ENCODE data around the gene RPS3. TPM values are rescaled to one million over a fixed set of nuclear protein-coding genes. Genes with fewer than 3 reads are reported as not detected.
A peak's percentile ranks its signal among the peaks of the same experiment; 100 is the strongest.
"Not testable (repeated sequence)": the region's sequence is repeated elsewhere in the genome, so short reads cannot be mapped to it uniquely, and the experiment has no call there.

Gene RPS3
- total RNA-seq, 2 donors from 2014 or later: 1,894 to 1,934 TPM

- ATAC-seq (no peak), DNase-seq (no peak)
- intact Hi-C loops (cut with DNase I, micrococcal nuclease): loop anchor here in 1 of 2 donors (2.0 kb wide), 1 partner anchor 124 kb away; no protein-coding TSS in a partner anchor
Measured at GRCh38 chr11:75403037-75403436, 3.7 kb downstream of the RPS3 start.

GRCh38 chr11:75403983-75404658, 4.8 kb downstream of the RPS3 start:
- no peak for DNase-seq
- no peak for ATAC-seq
- intact Hi-C loops (cut with DNase I, micrococcal nuclease): loop anchor here in 1 of 2 donors (2.0 kb wide), 1 partner anchor 123 kb away; no protein-coding TSS in a partner anchor

- ATAC-seq (peak; percentile 12), DNase-seq (no peak)
- intact Hi-C loops (cut with DNase I, micrococcal nuclease): no loop called here
Measured at GRCh38 chr11:75406338-75406777, 7.0 kb downstream of the RPS3 start.

- intact Hi-C loops (cut with DNase I, micrococcal nuclease): no loop called here
- no peak for ATAC-seq
- no peak for DNase-seq
Measured at GRCh38 chr11:75408957-75409219, 9.6 kb downstream of the RPS3 start.

- intact Hi-C loops (cut with DNase I, micrococcal nuclease); ATAC-seq; DNase-seq: not testable (repeated sequence)
Measured at GRCh38 chr11:75409971-75410370, 10.7 kb downstream of the RPS3 start.

- intact Hi-C loops (cut with DNase I, micrococcal nuclease); DNase-seq; ATAC-seq: not testable (repeated sequence)
Measured at GRCh38 chr11:75413146-75413545, 13.8 kb downstream of the RPS3 start.

- DNase-seq: no peak
- intact Hi-C loops (cut with DNase I, micrococcal nuclease): no loop called here
- no peak for ATAC-seq
Measured at GRCh38 chr11:75413864-75414263, 14.5 kb downstream of the RPS3 start.

- intact Hi-C loops (cut with DNase I, micrococcal nuclease): no loop called here
- ATAC-seq: peak; percentile 41
- peak; percentile 45 to 77 for DNase-seq
Measured at GRCh38 chr11:75420224-75421034, 21.1 kb downstream of the RPS3 start.

GRCh38 chr11:75421035-75421602, 21.8 kb downstream of the RPS3 start:
- ATAC-seq: no peak
- intact Hi-C loops (cut with DNase I, micrococcal nuclease): no loop called here

GRCh38 chr11:75421902-75422247, 22.6 kb downstream of the RPS3 start:
- ATAC-seq (peak; percentile 70), DNase-seq (no peak)
- intact Hi-C loops (cut with DNase I, micrococcal nuclease): no loop called here

More at GRCh38 chr11:75421035-75421602, 21.8 kb downstream of the RPS3 start:
- no peak for DNase-seq

GRCh38 chr11:75422248-75423231, 23.2 kb downstream of the RPS3 start:
- DNase-seq: peak in 1 of 2 donors; percentile 66
- intact Hi-C loops (cut with DNase I, micrococcal nuclease): no loop called here
- peak; percentile 72 for ATAC-seq

- no peak for DNase-seq
- no peak for ATAC-seq
- intact Hi-C loops (cut with DNase I, micrococcal nuclease): no loop called here
Measured at GRCh38 chr11:75423721-75424120, 24.4 kb downstream of the RPS3 start.

- intact Hi-C loops (cut with DNase I, micrococcal nuclease): no loop called here
- no peak for ATAC-seq
- no peak for DNase-seq
Measured at GRCh38 chr11:75424396-75424795, 25.1 kb downstream of the RPS3 start.

- DNase-seq (no peak), ATAC-seq (no peak)
- intact Hi-C loops (cut with DNase I, micrococcal nuclease): no loop called here
Measured at GRCh38 chr11:75425422-75425821, 26.1 kb downstream of the RPS3 start.

GRCh38 chr11:75426720-75427086, 27.4 kb downstream of the RPS3 start:
- no peak for ATAC-seq
- no peak for DNase-seq
- intact Hi-C loops (cut with DNase I, micrococcal nuclease): no loop called here

GRCh38 chr11:75427181-75427580, 27.9 kb downstream of the RPS3 start:
- DNase-seq: no peak
- intact Hi-C loops (cut with DNase I, micrococcal nuclease): no loop called here
- ATAC-seq: no peak

- ATAC-seq: peak; percentile 25
- intact Hi-C loops (cut with DNase I, micrococcal nuclease): no loop called here
- peak; percentile 83 to 94 for DNase-seq
Measured at GRCh38 chr11:75428281-75428724, 29.0 kb downstream of the RPS3 start.

GRCh38 chr11:75428989-75429640, 29.8 kb downstream of the RPS3 start:
- no peak for ATAC-seq
- intact Hi-C loops (cut with DNase I, micrococcal nuclease): no loop called here
- no peak for DNase-seq

GRCh38 chr11:75429641-75429901, 30.3 kb downstream of the RPS3 start:
- no peak for ATAC-seq
- DNase-seq: no peak
- intact Hi-C loops (cut with DNase I, micrococcal nuclease): no loop called here

Data from left colon (tissue), 2 donors.